Ovary (tissue), 9 donors: ENCODE results near the gene BBS9. TPM values are rescaled to one million over a fixed set of nuclear protein-coding genes. Genes with fewer than 3 reads are reported as not detected.
"Not testable (repeated sequence)": the region's sequence is repeated elsewhere in the genome, so short reads cannot be mapped to it uniquely, and the experiment has no call there.

Source experiments
- DNase-seq, 5 donors: peaks; one replicate each; pipeline ENCODE4 v3.0.0-alpha.2; 2019 to 2020
- H3K27ac ChIP-seq, 2 donors: fragments of 200-600 bp; one replicate each; pipeline versions ENCODE4 v1.5.1 to v1.8.0; 2019 to 2022
- H3K27me3 ChIP-seq: fragments of 200-600 bp; one replicate; pipeline ENCODE4 v1.8.0; 2022
- H3K36me3 ChIP-seq: fragments of 200-600 bp; sonication (generic); one replicate; pipeline ENCODE4 v1.5.1; 2019
- H3K4me1 ChIP-seq: one replicate; pipeline ENCODE4 v1.8.1; 2013; ENCODE audit warnings: mild to moderate bottlenecking, moderate library complexity; ENCODE audit not compliant: insufficient read depth
- H3K4me3 ChIP-seq: fragments of 200-600 bp; sonication (generic); one replicate; pipeline ENCODE4 v1.5.1; 2017
- H3K9me3 ChIP-seq, 2 donors: fragments of 200-600 bp in 1 of 2; sonication (generic) in 1 of 2; one replicate each; pipeline versions ENCODE4 v1.5.1 to v1.8.1; 2013 to 2019; ENCODE audit warnings: mild to moderate bottlenecking in 1 of 2, moderate library complexity in 1 of 2
- EP300 ChIP-seq: sonication (generic); formaldehyde crosslinking; IDR thresholded peaks from one replicate; pipeline ENCODE4 v1.6.1; 2017; ENCODE audit warnings: antibody characterized with exemption
- POLR2A ChIP-seq: fragments of 450-650 bp; IDR thresholded peaks from one replicate; pipeline ENCODE4 v1.6.1; 2017; ENCODE audit warnings: antibody characterized with exemption, mild to moderate bottlenecking, moderate library complexity
- WGBS, 3 donors: extraction: QIAGEN DNeasy Blood & Tissue Kit in 1 of 3; methylation state at CpG; one replicate each; pipeline versions ENCODE4 v1.1.5 to v1.1.7; 2013 to 2017; 5-methylcytosine and 5-hydroxymethylcytosine counted together
- intact Hi-C, 4 donors: fragments of 100-400 bp; cut with DNase I; formaldehyde crosslinking; loops; one replicate each; pipeline versions ENCODE4 v1.11.0 to v1.15.1; 2022 to 2023
- polyA plus RNA-seq, 2 donors: library from polyadenylated mRNA; stranded (reverse); fragments of 200-250 nt in 1 of 2; fragments of 350-450 nt in 1 of 2; fragmentation: Illumina TruSeq in 1 of 2; extraction: RNeasy Lipid Tissue Mini Kit (QIAGEN cat#74804) in 1 of 2; gene quantifications; one replicate each; pipeline ENCODE4 v1.2.3, GENCODE V29; 2013 to 2014
- total RNA-seq, 7 donors: library from RNA; depleted of rRNA in 2 of 7; stranded (reverse); fragments of >200 nt in 2 of 7; fragmentation: NEBNext Ultra II Directional in 3 of 7; extraction: Animal tissue kit (Norgen Biotek cat#: 25700) in 3 of 7; gene quantifications; one replicate each; pipeline versions ENCODE4 v1.1.0 to v1.2.4, GENCODE V29; 2016 to 2023
- TF ChIP-seq, protein P1 (sequence below), 3 donors: fragments of 450-650 bp in 2 of 3; fragments of 200-600 bp in 1 of 3; IDR thresholded peaks; one replicate each; pipeline versions ENCODE4 v1.5.1 to v1.8.0; 2016 to 2022; ENCODE audit warnings: antibody characterized with exemption in 3 of 3, mild to moderate bottlenecking in 1 of 3
- donor health status: DM: no; HTN: no; CAD: no; lungs with moderate emphysema.
- donor health status: DM: no; HTN: no; CAD: no.
- donor health status: Bipolar disorder and iron deficiency.
- donor health status: DM: yes; HTN: yes; CAD: no.
- donor health status: DM: no; HTN: no; CAD: no.
- donor health status: DM: yes; HTN: yes; CAD: no.

Gene BBS9
- total and polyA plus RNA-seq, 9 donors: 8.1 to 42.0 (median 29.7) TPM

DNA sequence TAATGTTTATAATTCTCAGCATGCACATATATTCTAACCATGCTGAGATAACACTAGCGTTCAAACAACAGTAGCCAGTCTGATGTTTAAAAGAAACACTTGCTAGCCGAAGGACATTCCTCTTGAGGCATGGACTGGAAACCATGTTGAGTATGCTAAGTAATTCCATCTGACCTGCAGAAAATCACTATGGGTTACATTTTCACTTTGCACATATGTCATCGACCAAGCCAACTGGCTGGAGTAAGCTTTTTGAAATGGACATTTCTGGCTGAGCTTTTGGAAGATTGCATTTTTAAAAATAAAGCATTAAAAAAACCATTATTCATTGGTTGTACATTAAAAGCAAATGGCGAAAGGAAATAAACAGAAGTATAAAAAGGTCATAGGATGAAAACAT, 88.2 kb downstream of the BBS9 start:
- Histone ChIP-seq H3K4me1 (no peaks in the 10 kb centered on the region), H3K27ac (no peak overlapping the region), H3K4me3 (no peak overlapping the region), H3K9me3 (no peaks in the 10 kb centered on the region), H3K36me3 (no peaks in the 10 kb centered on the region), H3K27me3 (no peaks in the 10 kb centered on the region)
- WGBS, 3 donors: 94 to 98% (median 96%) methylated on average over 4 of the region's 4 CpGs
- no peak for DNase-seq
- intact Hi-C loops: no loop called here
- TF ChIP-seq EP300 (no peak), POLR2A (no peak)
- TF ChIP-seq, protein P1, sequence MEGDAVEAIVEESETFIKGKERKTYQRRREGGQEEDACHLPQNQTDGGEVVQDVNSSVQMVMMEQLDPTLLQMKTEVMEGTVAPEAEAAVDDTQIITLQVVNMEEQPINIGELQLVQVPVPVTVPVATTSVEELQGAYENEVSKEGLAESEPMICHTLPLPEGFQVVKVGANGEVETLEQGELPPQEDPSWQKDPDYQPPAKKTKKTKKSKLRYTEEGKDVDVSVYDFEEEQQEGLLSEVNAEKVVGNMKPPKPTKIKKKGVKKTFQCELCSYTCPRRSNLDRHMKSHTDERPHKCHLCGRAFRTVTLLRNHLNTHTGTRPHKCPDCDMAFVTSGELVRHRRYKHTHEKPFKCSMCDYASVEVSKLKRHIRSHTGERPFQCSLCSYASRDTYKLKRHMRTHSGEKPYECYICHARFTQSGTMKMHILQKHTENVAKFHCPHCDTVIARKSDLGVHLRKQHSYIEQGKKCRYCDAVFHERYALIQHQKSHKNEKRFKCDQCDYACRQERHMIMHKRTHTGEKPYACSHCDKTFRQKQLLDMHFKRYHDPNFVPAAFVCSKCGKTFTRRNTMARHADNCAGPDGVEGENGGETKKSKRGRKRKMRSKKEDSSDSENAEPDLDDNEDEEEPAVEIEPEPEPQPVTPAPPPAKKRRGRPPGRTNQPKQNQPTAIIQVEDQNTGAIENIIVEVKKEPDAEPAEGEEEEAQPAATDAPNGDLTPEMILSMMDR (IDR thresholded peaks at IDR 0.05): no peak

DNA sequence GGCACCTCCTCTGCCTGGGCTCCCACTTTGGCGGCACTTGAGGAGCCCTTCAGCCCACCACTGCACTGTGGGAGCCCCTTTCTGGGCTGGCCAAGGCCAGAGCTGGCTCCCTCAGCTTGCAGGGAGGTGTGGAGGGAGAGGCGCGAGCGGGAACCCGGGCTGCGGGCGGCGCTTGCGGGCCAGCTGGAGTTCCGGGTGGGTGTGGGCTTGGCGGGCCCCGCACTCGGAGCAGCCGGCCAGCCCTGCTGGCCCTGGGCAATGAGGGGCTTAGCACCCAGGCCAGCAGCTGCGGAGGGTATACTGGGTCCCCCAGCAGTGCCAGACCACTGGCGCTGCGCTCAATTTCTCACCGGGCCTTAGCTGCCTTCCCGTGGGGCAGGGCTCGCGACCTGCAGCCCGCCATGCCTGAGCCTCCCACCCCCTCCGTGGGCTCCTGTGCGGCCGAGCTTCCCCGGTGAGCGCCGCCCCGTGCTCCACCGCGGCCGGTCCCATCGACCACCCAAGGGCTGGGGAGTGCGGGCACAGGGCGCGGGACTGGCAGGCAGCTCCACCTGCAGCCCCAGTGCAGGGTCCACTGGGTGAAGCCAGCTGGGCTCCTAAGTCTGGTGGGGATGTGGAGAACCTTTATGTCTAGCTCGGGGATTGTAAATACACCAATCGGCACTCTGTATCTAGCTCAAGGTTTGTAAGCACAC, 89.6 kb downstream of the BBS9 start:
- H3K9me3 ChIP-seq, H3K4me3 ChIP-seq, H3K36me3 ChIP-seq, H3K4me1 ChIP-seq, DNase-seq, H3K27me3 ChIP-seq, intact Hi-C loops, H3K27ac ChIP-seq: not testable (repeated sequence)
- WGBS, 3 donors: 95 to 99% (median 97%) methylated on average over 35 to 38 of the region's 38 CpGs

DNA sequence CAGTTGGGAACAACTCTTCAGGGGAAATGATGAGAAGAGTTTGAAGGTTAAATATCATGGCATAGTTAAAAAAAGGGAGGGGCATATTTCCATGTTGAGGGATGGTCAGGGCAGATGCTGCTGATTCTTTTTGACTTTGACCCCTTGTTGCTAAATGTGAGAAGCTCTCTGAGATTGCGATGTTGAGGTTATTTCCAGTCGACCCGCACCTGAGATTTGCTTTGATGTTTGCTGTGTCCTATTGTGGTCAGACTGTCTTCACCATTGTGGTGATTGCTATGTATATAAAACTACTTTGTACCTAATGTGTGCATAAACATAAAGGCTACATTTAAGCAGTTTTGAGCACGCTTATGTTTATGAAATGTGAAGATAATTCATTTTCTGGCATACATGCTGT, 90.9 kb downstream of the BBS9 start:
- intact Hi-C loops: no loop called here
- DNase-seq: no peak

DNA sequence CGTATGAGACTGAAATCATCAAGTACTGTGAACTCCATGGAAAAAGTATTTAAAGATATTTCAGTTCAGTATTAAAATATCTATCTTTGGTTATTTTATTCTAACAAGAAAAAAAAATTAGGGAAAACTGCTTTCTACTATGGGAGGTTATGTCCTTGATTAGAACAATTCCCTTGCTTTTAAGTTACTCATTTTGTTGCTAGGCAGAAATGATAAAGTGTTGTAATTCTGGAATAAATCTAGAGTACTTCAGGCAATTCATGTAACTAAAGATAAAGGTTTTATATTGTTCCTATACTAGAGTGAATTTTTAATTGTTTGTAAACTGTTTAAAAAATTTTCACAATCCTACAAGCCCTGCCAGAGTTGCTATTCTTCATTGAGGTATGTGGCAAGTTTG, 92.0 kb downstream of the BBS9 start:
- no peaks in the 10 kb centered on the region for H3K36me3 ChIP-seq
- intact Hi-C loops: no loop called here
- DNase-seq: no peak
- H3K9me3 ChIP-seq: no peaks in the 10 kb centered on the region
- H3K4me1 ChIP-seq: no peaks in the 10 kb centered on the region
- TF ChIP-seq EP300 (no peak), POLR2A (no peak)
- TF ChIP-seq, protein P1 (IDR thresholded peaks at IDR 0.05): no peak
- H3K27ac ChIP-seq: no peak overlapping the region
- no peaks in the 10 kb centered on the region for H3K27me3 ChIP-seq
- 96 to 100% (median 97%) methylated on average over 1 of the region's 1 CpG for WGBS, 3 donors
- H3K4me3 ChIP-seq: no peak overlapping the region

More for the DNA sequence above, 90.9 kb downstream of the BBS9 start:
- Histone ChIP-seq H3K4me3 (no peak overlapping the region), H3K27ac (no peak overlapping the region), H3K4me1 (no peaks in the 10 kb centered on the region), H3K27me3 (no peaks in the 10 kb centered on the region), H3K9me3 (no peaks in the 10 kb centered on the region), H3K36me3 (no peaks in the 10 kb centered on the region)
- TF ChIP-seq POLR2A: no peak
- TF ChIP-seq, protein P1 (IDR thresholded peaks at IDR 0.05): no peak
- 95 to 97% (median 97%) methylated on average over 4 of the region's 4 CpGs for WGBS, 3 donors

DNA sequence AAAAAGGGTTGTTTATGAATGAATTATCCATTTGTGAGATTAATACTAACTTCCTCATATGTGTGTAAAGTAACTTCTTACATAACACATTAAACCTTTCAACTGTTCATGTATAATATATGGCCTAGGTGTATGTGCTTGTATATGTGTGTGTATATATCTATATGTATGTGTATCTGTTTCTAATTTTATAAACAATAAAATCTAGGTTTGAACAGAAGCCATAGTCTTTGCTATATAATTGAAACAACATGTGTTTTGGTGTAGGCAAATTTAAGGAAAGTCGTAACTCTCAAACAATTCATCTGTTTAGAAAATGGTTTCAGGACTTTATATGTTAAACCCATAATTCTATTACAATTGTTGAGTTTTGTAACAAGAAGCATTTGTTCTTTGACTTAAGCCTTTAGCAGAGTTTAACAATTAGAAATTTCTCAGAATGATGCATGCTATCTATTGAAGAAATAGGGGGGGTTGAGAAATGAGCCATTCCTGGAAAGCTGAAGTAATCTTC, 103.3 kb downstream of the BBS9 start:
- 92 to 98% (median 93%) methylated on average over 1 of the region's 1 CpG for WGBS, 3 donors
- Histone ChIP-seq H3K27me3 (no peaks in the 10 kb centered on the region), H3K9me3 (no peaks in the 10 kb centered on the region), H3K27ac (no peak overlapping the region), H3K4me3 (no peak overlapping the region), H3K36me3 (no peaks in the 10 kb centered on the region), H3K4me1 (no peaks in the 10 kb centered on the region)
- intact Hi-C loops: no loop called here
- DNase-seq: no peak
- TF ChIP-seq, protein P1 (IDR thresholded peaks at IDR 0.05): no peak
